Tibial artery (tissue), 4 donors: Measurements from ENCODE around the gene ACAD11.

ENCODE experiments used
- DNase-seq, 2 donors: peaks; one replicate each; pipeline ENCODE4 v3.0.0-alpha.2; 2019
- H3K27ac ChIP-seq, 2 donors: fragments of 200-600 bp; sonication (generic) in 1 of 2; 1 replicate in 1 of 2; 2 replicates in 1 of 2; pipeline ENCODE4 v1.5.1; 2018 to 2019; ENCODE audit warnings: mild to moderate bottlenecking in 1 of 2
- H3K27me3 ChIP-seq, 2 donors: fragments of 200-600 bp; sonication (generic) in 1 of 2; one replicate each; pipeline versions ENCODE4 v1.5.1 to v1.6.0; 2016 to 2019
- H3K36me3 ChIP-seq, 3 donors: fragments of 200-600 bp; sonication (generic) in 2 of 3; one replicate each; pipeline ENCODE4 v1.5.1; 2016 to 2019; ENCODE audit warnings: mild to moderate bottlenecking in 2 of 3
- H3K4me1 ChIP-seq, 4 donors: fragments of 200-600 bp; sonication (generic) in 2 of 4; 1 replicate in 3 of 4; 2 replicates in 1 of 4; pipeline ENCODE4 v1.5.1; 2016 to 2019
- H3K4me3 ChIP-seq, 2 donors: fragments of 200-600 bp; sonication (generic) in 1 of 2; 1 replicate in 1 of 2; 2 replicates in 1 of 2; pipeline ENCODE4 v1.5.1; 2018 to 2019; ENCODE audit warnings: mild to moderate bottlenecking in 2 of 2
- H3K9me3 ChIP-seq, 3 donors: fragments of 200-600 bp; sonication (generic) in 1 of 3; one replicate each; pipeline ENCODE4 v1.5.1; 2016 to 2019
- CTCF ChIP-seq, 2 experiments: fragments of 200-600 bp in 1 of 2; fragments of 450-650 bp in 1 of 2; IDR thresholded peaks; one replicate each; pipeline ENCODE4 v1.5.1; 2017 to 2019; ENCODE audit warnings: antibody characterized with exemption in 2 of 2, mild to moderate bottlenecking in 1 of 2, moderate library complexity in 1 of 2
- intact Hi-C: fragments of 100-400 bp; cut with DNase I; formaldehyde crosslinking; loops from one replicate; pipeline ENCODE4 v1.15.0; 2023; ENCODE audit warnings: low total_unique reads

Gene ACAD11

GRCh38 chr3:132629928-132630327, 29.7 kb downstream of the ACAD11 start:
- Histone ChIP-seq H3K27ac (no peak overlapping the region), H3K4me3 (no peak overlapping the region), H3K27me3 (no peaks in the 10 kb centered on the region), H3K4me1 (peaks cover 0 to 6% (median 3%) of the 10 kb centered on the region in 4 donors), H3K9me3 (no peaks in the 10 kb centered on the region), H3K36me3 (peaks cover 10 to 21% (median 16%) of the 10 kb centered on the region in 3 donors)
- DNase-seq, result no peak
- TF ChIP-seq CTCF (IDR thresholded peaks at IDR 0.05), result no peak
- intact Hi-C loops, result no loop called here

GRCh38 chr3:132628157-132628556, 31.5 kb downstream of the ACAD11 start:
- H3K4me1 ChIP-seq, result peaks cover 0 to 9% (median 4%) of the 10 kb centered on the region in 4 donors
- no peak overlapping the region for H3K4me3 ChIP-seq
- DNase-seq, result no peak
- H3K36me3 ChIP-seq, result peaks cover 10 to 21% (median 19%) of the 10 kb centered on the region in 3 donors
- intact Hi-C loops, result no loop called here
- H3K27me3 ChIP-seq, result no peaks in the 10 kb centered on the region
- TF ChIP-seq CTCF (IDR thresholded peaks at IDR 0.05), result no peak
- H3K9me3 ChIP-seq, result no peaks in the 10 kb centered on the region
- no peak overlapping the region for H3K27ac ChIP-seq

GRCh38 chr3:132626955-132627354, 32.7 kb downstream of the ACAD11 start:
- intact Hi-C loops, result no loop called here
- no peak for TF ChIP-seq CTCF (IDR thresholded peaks at IDR 0.05)

GRCh38 chr3:132625613-132626012, 34.0 kb downstream of the ACAD11 start:
- no peaks in the 10 kb centered on the region for H3K9me3 ChIP-seq
- intact Hi-C loops, result no loop called here
- no peak overlapping the region for H3K4me3 ChIP-seq
- no peaks in the 10 kb centered on the region for H3K27me3 ChIP-seq
- peaks cover 4 to 31% (median 19%) of the 10 kb centered on the region in 3 donors for H3K36me3 ChIP-seq
- TF ChIP-seq CTCF (IDR thresholded peaks at IDR 0.05), result no peak
- no peak overlapping the region for H3K27ac ChIP-seq
- peaks cover 0 to 16% (median 8%) of the 10 kb centered on the region in 4 donors for H3K4me1 ChIP-seq
- DNase-seq, result no peak

More at GRCh38 chr3:132626955-132627354, 32.7 kb downstream of the ACAD11 start:
- Histone ChIP-seq H3K9me3 (no peaks in the 10 kb centered on the region), H3K4me1 (peaks cover 0 to 16% (median 8%) of the 10 kb centered on the region in 4 donors), H3K27me3 (no peaks in the 10 kb centered on the region), H3K4me3 (no peak overlapping the region), H3K36me3 (peaks cover 6 to 21% (median 19%) of the 10 kb centered on the region in 3 donors), H3K27ac (no peak overlapping the region)
- DNase-seq, result no peak

DNA sequence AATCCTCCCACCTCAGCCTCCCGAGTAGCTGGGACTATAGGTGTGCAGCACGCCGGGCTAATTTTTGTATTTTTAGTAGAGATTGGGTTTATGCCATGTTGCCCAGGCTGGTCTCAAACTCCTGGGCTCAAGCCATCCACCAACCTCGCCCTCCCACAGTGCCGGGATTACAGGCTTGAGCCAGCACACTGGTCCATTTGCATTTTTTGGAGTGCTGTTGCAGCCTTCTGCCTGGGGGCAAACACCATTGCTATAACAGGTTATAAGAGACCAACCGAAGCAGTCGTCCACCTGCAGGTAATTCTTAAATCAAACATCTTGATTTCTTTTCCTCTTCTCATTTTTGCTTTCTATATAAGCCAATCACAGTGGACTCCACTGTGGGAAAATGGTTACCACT, 34.8 kb downstream of the ACAD11 start:
- no peak overlapping the region for H3K4me3 ChIP-seq
- H3K27me3 ChIP-seq, result no peaks in the 10 kb centered on the region
- H3K9me3 ChIP-seq, result no peaks in the 10 kb centered on the region
- no peak for DNase-seq
- H3K27ac ChIP-seq, result no peak overlapping the region
- peaks cover 4 to 32% (median 19%) of the 10 kb centered on the region in 3 donors for H3K36me3 ChIP-seq
- H3K4me1 ChIP-seq, result peaks cover 0 to 22% (median 8%) of the 10 kb centered on the region in 4 donors
- intact Hi-C loops, result no loop called here
- no peak for TF ChIP-seq CTCF (IDR thresholded peaks at IDR 0.05)

- H3K27ac ChIP-seq, result no peak overlapping the region
- H3K27me3 ChIP-seq, result no peaks in the 10 kb centered on the region
- H3K9me3 ChIP-seq, result no peaks in the 10 kb centered on the region
- peaks cover 4 to 32% (median 19%) of the 10 kb centered on the region in 3 donors for H3K36me3 ChIP-seq
- H3K4me3 ChIP-seq, result no peak overlapping the region
- no peak for TF ChIP-seq CTCF (IDR thresholded peaks at IDR 0.05)
- intact Hi-C loops, result no loop called here
- DNase-seq, result no peak
- peaks cover 0 to 24% (median 8%) of the 10 kb centered on the region in 4 donors for H3K4me1 ChIP-seq
These were observed 36.0 kb downstream of the ACAD11 start for GRCh38 chr3:132623646-132624045.
